Muscle layer of duodenum (tissue), 2 donors: ENCODE data around the gene POLR2B.
"Not testable (repeated sequence)": the region's sequence is repeated elsewhere in the genome, so short reads cannot be mapped to it uniquely, and the experiment has no call there.

ENCODE experiments used
- H3K27ac ChIP-seq: one replicate; pipeline ENCODE4 v1.7.0; 2013; ENCODE audit warnings: mild to moderate bottlenecking, low read length
- H3K27me3 ChIP-seq: one replicate; pipeline ENCODE4 v1.7.0; 2013; ENCODE audit warnings: low read depth, mild to moderate bottlenecking, control low read depth, low read length
- H3K36me3 ChIP-seq, 2 donors: one replicate each; pipeline ENCODE4 v1.7.0; 2013; ENCODE audit warnings: low read length in 2 of 2, control low read depth in 1 of 2, mild to moderate bottlenecking in 1 of 2; ENCODE audit not compliant: insufficient read depth in 2 of 2, control insufficient read depth in 1 of 2
- H3K4me1 ChIP-seq, 2 donors: one replicate each; pipeline ENCODE4 v1.7.0; 2013; ENCODE audit warnings: low read length in 2 of 2, mild to moderate bottlenecking in 2 of 2, control low read depth in 1 of 2, moderate library complexity in 1 of 2; ENCODE audit not compliant: insufficient read depth in 2 of 2, control insufficient read depth in 1 of 2
- H3K4me3 ChIP-seq, 2 donors: one replicate each; pipeline ENCODE4 v1.7.0; 2013; ENCODE audit warnings: low read length in 2 of 2, low read depth in 1 of 2, mild to moderate bottlenecking in 1 of 2
- H3K9me3 ChIP-seq, 2 donors: one replicate each; pipeline ENCODE4 v1.7.0; 2013; ENCODE audit warnings: low read length in 2 of 2, control low read depth in 1 of 2, mild to moderate bottlenecking in 1 of 2; ENCODE audit not compliant: control insufficient read depth in 1 of 2
- donor health status: healthy.

Gene POLR2B

GRCh38 chr4:57040510-57040909 lies 61.8 kb downstream of the POLR2B start:
- H3K27ac ChIP-seq = no peak overlapping the region
- H3K36me3 ChIP-seq = peaks cover 0 to 11% of the 10 kb centered on the region in 2 donors
- peaks cover 10 to 16% of the 10 kb centered on the region in 2 donors for H3K4me1 ChIP-seq

GRCh38 chr4:57041020-57041419 lies 62.3 kb downstream of the POLR2B start:
- H3K4me1 ChIP-seq = peaks cover 10 to 20% of the 10 kb centered on the region in 2 donors
- H3K4me3 ChIP-seq = no peak overlapping the region
- peaks cover 0 to 11% of the 10 kb centered on the region in 2 donors for H3K36me3 ChIP-seq
- H3K27ac ChIP-seq = no peak overlapping the region
- no peaks in the 10 kb centered on the region for H3K9me3 ChIP-seq
- H3K27me3 ChIP-seq = no peaks in the 10 kb centered on the region

More at GRCh38 chr4:57040510-57040909, 61.8 kb downstream of the POLR2B start:
- H3K27me3 ChIP-seq = no peaks in the 10 kb centered on the region
- H3K4me3 ChIP-seq = no peak overlapping the region
- no peaks in the 10 kb centered on the region for H3K9me3 ChIP-seq

- Histone ChIP-seq H3K36me3 (peaks cover 0 to 11% of the 10 kb centered on the region in 2 donors), H3K27me3 (no peaks in the 10 kb centered on the region), H3K9me3 (no peaks in the 10 kb centered on the region), H3K4me3 (no peak overlapping the region), H3K4me1 (peaks cover 16 to 23% of the 10 kb centered on the region in 2 donors), H3K27ac (peak overlapping the region; percentile 85)
Measured at GRCh38 chr4:57042711-57043169, 64.0 kb downstream of the POLR2B start.

- Histone ChIP-seq H3K36me3 (peaks cover 0 to 11% of the 10 kb centered on the region in 2 donors), H3K4me1 (peaks cover 15 to 16% of the 10 kb centered on the region in 2 donors), H3K9me3 (no peaks in the 10 kb centered on the region), H3K27ac (peak overlapping the region; percentile 85), H3K27me3 (no peaks in the 10 kb centered on the region), H3K4me3 (no peak overlapping the region)
Measured at GRCh38 chr4:57043347-57044251, 64.9 kb downstream of the POLR2B start.

GRCh38 chr4:57044279-57044678 lies 65.6 kb downstream of the POLR2B start:
- Histone ChIP-seq H3K4me3 (no peak overlapping the region), H3K27ac (peak overlapping the region; percentile 85), H3K27me3 (no peaks in the 10 kb centered on the region), H3K9me3 (no peaks in the 10 kb centered on the region), H3K36me3 (peaks cover 0 to 11% of the 10 kb centered on the region in 2 donors), H3K4me1 (peaks cover 15 to 16% of the 10 kb centered on the region in 2 donors)

GRCh38 chr4:57044996-57045395 lies 66.3 kb downstream of the POLR2B start:
- Histone ChIP-seq H3K27ac (peak overlapping the region; percentile 62), H3K27me3 (no peaks in the 10 kb centered on the region), H3K4me1 (peaks cover 15 to 16% of the 10 kb centered on the region in 2 donors)

GRCh38 chr4:57047046-57047445 lies 68.3 kb downstream of the POLR2B start:
- not testable (repeated sequence) for H3K4me3 ChIP-seq, H3K27me3 ChIP-seq, H3K36me3 ChIP-seq, H3K27ac ChIP-seq, H3K9me3 ChIP-seq
- H3K4me1 ChIP-seq = peaks cover 15 to 16% of the 10 kb centered on the region in 2 donors

More at GRCh38 chr4:57044996-57045395, 66.3 kb downstream of the POLR2B start:
- Histone ChIP-seq H3K4me3 (no peak overlapping the region), H3K36me3 (peaks cover 0 to 11% of the 10 kb centered on the region in 2 donors), H3K9me3 (no peaks in the 10 kb centered on the region)

- Histone ChIP-seq H3K4me1 (peaks cover 13 to 16% of the 10 kb centered on the region in 2 donors), H3K27me3 (no peaks in the 10 kb centered on the region), H3K27ac (no peak overlapping the region), H3K4me3 (no peak overlapping the region), H3K9me3 (no peaks in the 10 kb centered on the region), H3K36me3 (no peaks in the 10 kb centered on the region)
Measured at GRCh38 chr4:57048590-57049304, 70.1 kb downstream of the POLR2B start.

- Histone ChIP-seq H3K4me3 (no peak overlapping the region), H3K27me3 (no peaks in the 10 kb centered on the region), H3K9me3 (no peaks in the 10 kb centered on the region), H3K4me1 (peaks cover 2 to 6% of the 10 kb centered on the region in 2 donors), H3K27ac (no peak overlapping the region), H3K36me3 (no peaks in the 10 kb centered on the region)
Measured at GRCh38 chr4:57051095-57051494, 72.4 kb downstream of the POLR2B start.

- Histone ChIP-seq H3K36me3 (no peaks in the 10 kb centered on the region), H3K27ac (no peak overlapping the region), H3K27me3 (no peaks in the 10 kb centered on the region), H3K4me3 (no peak overlapping the region), H3K4me1 (peaks cover 5 to 6% of the 10 kb centered on the region in 2 donors), H3K9me3 (no peaks in the 10 kb centered on the region)
Measured at GRCh38 chr4:57051524-57051923, 72.8 kb downstream of the POLR2B start.

GRCh38 chr4:57053508-57053907 lies 74.8 kb downstream of the POLR2B start:
- Histone ChIP-seq H3K9me3 (no peaks in the 10 kb centered on the region), H3K4me3 (no peak overlapping the region), H3K4me1 (peaks cover 3 to 12% of the 10 kb centered on the region in 2 donors), H3K27ac (no peak overlapping the region), H3K27me3 (no peaks in the 10 kb centered on the region), H3K36me3 (no peaks in the 10 kb centered on the region)
